HG03135 (cell line): ENCODE results near the gene BAZ2B.
A peak's percentile ranks its signal among the peaks of the same experiment; 100 is the strongest.

Source experiments
- ATAC-seq: cut with Tn5 transposase; IDR thresholded peaks from one replicate; pipeline ENCODE4 v1.9.1; 2021; ENCODE audit warnings: mild to moderate bottlenecking, moderate library complexity; ENCODE audit not compliant: unreplicated experiment

Gene BAZ2B

GRCh38 chr2:159349674-159350299, 266.6 kb downstream of the BAZ2B start:
- ATAC-seq, result no peak

GRCh38 chr2:159326569-159327255, 289.6 kb downstream of the BAZ2B start:
- ATAC-seq, result no peak

GRCh38 chr2:159322419-159322818, 293.9 kb downstream of the BAZ2B start:
- no peak for ATAC-seq

- ATAC-seq, result no peak
These were observed 298.8 kb downstream of the BAZ2B start for GRCh38 chr2:159317392-159318088.

GRCh38 chr2:159307942-159308341, 308.4 kb downstream of the BAZ2B start:
- ATAC-seq, result no peak

- no peak for ATAC-seq
These were observed 315.8 kb downstream of the BAZ2B start for GRCh38 chr2:159300586-159300985.

GRCh38 chr2:159298967-159299366, 317.4 kb downstream of the BAZ2B start:
- ATAC-seq, result no peak

GRCh38 chr2:159297042-159297707, 319.2 kb downstream of the BAZ2B start:
- ATAC-seq, result no peak

- ATAC-seq, result no peak
These were observed 324.2 kb downstream of the BAZ2B start for GRCh38 chr2:159292157-159292556.

- ATAC-seq, result no peak
These were observed 325.9 kb downstream of the BAZ2B start for GRCh38 chr2:159290289-159290907.

- ATAC-seq, result no peak
These were observed 328.6 kb downstream of the BAZ2B start for GRCh38 chr2:159287733-159288132.

GRCh38 chr2:159286709-159287441, 329.5 kb downstream of the BAZ2B start:
- ATAC-seq, result peak; percentile 95

GRCh38 chr2:159285929-159286708, 330.2 kb downstream of the BAZ2B start, which contains the start of gene WDSUB1:
WDSUB1 (minus strand) TSS chr2:159286703; CDS start chr2:159283069, 3,634 bp downstream.
- peak; percentile 29 for ATAC-seq

GRCh38 chr2:159285433-159285832, 330.9 kb downstream of the BAZ2B start:
- no peak for ATAC-seq

GRCh38 chr2:159283529-159283928, 332.8 kb downstream of the BAZ2B start:
- ATAC-seq, result no peak

- no peak for ATAC-seq
These were observed 335.3 kb downstream of the BAZ2B start for GRCh38 chr2:159281002-159281401.

GRCh38 chr2:159279700-159280099, 336.6 kb downstream of the BAZ2B start:
- no peak for ATAC-seq

- no peak for ATAC-seq
These were observed 341.2 kb downstream of the BAZ2B start for GRCh38 chr2:159275111-159275510.

GRCh38 chr2:159272156-159272555, 344.2 kb downstream of the BAZ2B start:
- no peak for ATAC-seq
